Neural cell (in vitro differentiated cells): ENCODE measurements around the gene MEN1. TPM values are rescaled to one million over a fixed set of nuclear protein-coding genes. Genes with fewer than 3 reads are reported as not detected.

Source experiments
- H2AFZ ChIP-seq: fragments of 200-600, 300-800 bp; sonication (generic), shearing (Covaris generic); 2 replicates; pipeline ENCODE4 v1.6.0; 2014; ENCODE audit warnings: low read depth, mild to moderate bottlenecking, antibody characterized with exemption, low read length, moderate library complexity
- H3F3A ChIP-seq: fragments of 200-600 bp; shearing (Covaris generic); 2 replicates; pipeline ENCODE4 v1.6.1; 2016; ENCODE audit warnings: mild to moderate bottlenecking, moderate library complexity, mixed read lengths, antibody characterized with exemption, low read length; ENCODE audit not compliant: insufficient read depth, poor library complexity, severe bottlenecking
- H3K27ac ChIP-seq: fragments of 200-600, 300-800 bp; sonication (generic), shearing (Covaris generic); 2 replicates; pipeline ENCODE4 v1.5.1; 2014; ENCODE audit warnings: mild to moderate bottlenecking, low read length, moderate library complexity
- H3K27me3 ChIP-seq: fragments of 300-800, 200-600 bp; sonication (generic), shearing (Covaris generic); 2 replicates; pipeline ENCODE4 v1.6.0; 2014; ENCODE audit warnings: mild to moderate bottlenecking, low read depth, low read length, moderate library complexity; ENCODE audit not compliant: insufficient read depth
- H3K36me3 ChIP-seq: fragments of 300-800, 200-600 bp; sonication (generic), shearing (Covaris generic); 2 replicates; pipeline ENCODE4 v1.5.1; 2014; ENCODE audit warnings: mild to moderate bottlenecking, antibody characterized with exemption, low read length, moderate library complexity; ENCODE audit not compliant: insufficient read depth
- H3K4me2 ChIP-seq: fragments of 300-800, 200-600 bp; sonication (generic), shearing (Covaris generic); 2 replicates; pipeline ENCODE4 v1.6.0; 2014; ENCODE audit warnings: mild to moderate bottlenecking, low read length
- H3K4me3 ChIP-seq: fragments of 300-800, 200-600 bp; sonication (generic), shearing (Covaris generic); 2 replicates; pipeline ENCODE4 v1.5.1; 2014; ENCODE audit warnings: mild to moderate bottlenecking, low read length, moderate library complexity
- H3K79me2 ChIP-seq: fragments of 200-600 bp; shearing (Covaris generic); replicated peaks from 2 replicates; pipeline ENCODE4 v1.6.0; 2014; ENCODE audit warnings: mild to moderate bottlenecking, low read length, moderate library complexity; ENCODE audit not compliant: insufficient read depth
- H3K9ac ChIP-seq: fragments of 300-800, 200-600 bp; sonication (generic), shearing (Covaris generic); 2 replicates; pipeline ENCODE4 v1.6.1; 2016; ENCODE audit warnings: mild to moderate bottlenecking, low read length, mixed read lengths
- H3K9me2 ChIP-seq: fragments of 200-600 bp; shearing (Covaris generic); 2 replicates; pipeline ENCODE4 v1.6.1; 2016; ENCODE audit warnings: mild to moderate bottlenecking, low read length, mixed read lengths; ENCODE audit not compliant: insufficient read depth
- H3K9me3 ChIP-seq: fragments of 200-600, 300-800 bp; sonication (generic), shearing (Covaris generic); 2 replicates; pipeline ENCODE4 v1.6.1; 2016; ENCODE audit warnings: mild to moderate bottlenecking, mixed run types, low read length, moderate library complexity, mixed read lengths
- H4K20me1 ChIP-seq: fragments of 200-600 bp; shearing (Covaris generic); 2 replicates; pipeline ENCODE4 v1.6.1; 2016; ENCODE audit warnings: mild to moderate bottlenecking, mixed run types; ENCODE audit not compliant: insufficient read depth
- EP300 ChIP-seq: fragments of 450-650 bp; conservative IDR thresholded peaks from 2 replicates; pipeline ENCODE4 v1.6.1; 2014; ENCODE audit warnings: antibody characterized with exemption, mild to moderate bottlenecking, moderate library complexity; ENCODE audit not compliant: poor library complexity, severe bottlenecking
- EZH2 ChIP-seq: fragments of 200-600, 300-800 bp; shearing (Covaris generic), sonication (generic); IDR thresholded peaks from 2 replicates; pipeline ENCODE4 v1.6.1; 2014; ENCODE audit warnings: antibody characterized with exemption, low read length, borderline replicate concordance, mild to moderate bottlenecking; ENCODE audit not compliant: insufficient read depth, poor library complexity, severe bottlenecking
- MXI1 ChIP-seq: fragments of 450-650 bp; conservative IDR thresholded peaks from 2 replicates; pipeline ENCODE4 v1.6.1; 2014; ENCODE audit warnings: antibody characterized with exemption, mild to moderate bottlenecking; ENCODE audit not compliant: poor library complexity, severe bottlenecking
- POLR2AphosphoS5 ChIP-seq: IDR thresholded peaks from 2 replicates; pipeline ENCODE4 v1.6.1; 2012
- RAD21 ChIP-seq: fragments of 450-650 bp; conservative IDR thresholded peaks from 2 replicates; pipeline ENCODE4 v1.6.1; 2014; ENCODE audit warnings: antibody characterized with exemption, mild to moderate bottlenecking, moderate library complexity
- REST ChIP-seq: IDR thresholded peaks from 2 replicates; pipeline ENCODE4 v1.6.1; 2012; ENCODE audit warnings: borderline replicate concordance
- SMC3 ChIP-seq: fragments of 450-650 bp; conservative IDR thresholded peaks from 2 replicates; pipeline ENCODE4 v1.6.1; 2014; ENCODE audit warnings: antibody characterized with exemption, mild to moderate bottlenecking, moderate library complexity; ENCODE audit not compliant: poor library complexity
- TAF1 ChIP-seq: IDR thresholded peaks from 2 replicates; pipeline ENCODE4 v1.6.1; 2012; ENCODE audit warnings: low read depth
- polyA plus RNA-seq: library from polyadenylated mRNA; depleted of rRNA; stranded (reverse); fragments of >200 nt; gene quantifications from 2 replicates; pipeline ENCODE4 v1.2.3, GENCODE V29; 2014
- TF ChIP-seq, protein P1 (sequence below): fragments of 450-650 bp; IDR thresholded peaks from 2 replicates; pipeline ENCODE4 v1.5.1; 2014; ENCODE audit warnings: antibody characterized with exemption, mild to moderate bottlenecking, moderate library complexity; ENCODE audit not compliant: poor library complexity, severe bottlenecking

The MEN1 gene
- polyA plus RNA-seq, 1 donor from 2014 or later, result 16.8 TPM

- Histone ChIP-seq H3K4me2 (no peak overlapping the region), H4K20me1 (no peaks in the 10 kb centered on the region), H3K27ac (no peak overlapping the region), H3F3A (no peaks in the 10 kb centered on the region), H3K9ac (no peak overlapping the region), H3K4me3 (no peak overlapping the region), H2AFZ (no peak overlapping the region), H3K36me3 (no peaks in the 10 kb centered on the region), H3K27me3 (no peaks in the 10 kb centered on the region), H3K9me2 (no peaks in the 10 kb centered on the region), H3K9me3 (no peaks in the 10 kb centered on the region), H3K79me2 (no peaks in the 10 kb centered on the region)
- TF ChIP-seq MXI1, result no peak
- no peak for TF ChIP-seq REST
- peak; percentile 47 for TF ChIP-seq SMC3
- TF ChIP-seq, protein P1, sequence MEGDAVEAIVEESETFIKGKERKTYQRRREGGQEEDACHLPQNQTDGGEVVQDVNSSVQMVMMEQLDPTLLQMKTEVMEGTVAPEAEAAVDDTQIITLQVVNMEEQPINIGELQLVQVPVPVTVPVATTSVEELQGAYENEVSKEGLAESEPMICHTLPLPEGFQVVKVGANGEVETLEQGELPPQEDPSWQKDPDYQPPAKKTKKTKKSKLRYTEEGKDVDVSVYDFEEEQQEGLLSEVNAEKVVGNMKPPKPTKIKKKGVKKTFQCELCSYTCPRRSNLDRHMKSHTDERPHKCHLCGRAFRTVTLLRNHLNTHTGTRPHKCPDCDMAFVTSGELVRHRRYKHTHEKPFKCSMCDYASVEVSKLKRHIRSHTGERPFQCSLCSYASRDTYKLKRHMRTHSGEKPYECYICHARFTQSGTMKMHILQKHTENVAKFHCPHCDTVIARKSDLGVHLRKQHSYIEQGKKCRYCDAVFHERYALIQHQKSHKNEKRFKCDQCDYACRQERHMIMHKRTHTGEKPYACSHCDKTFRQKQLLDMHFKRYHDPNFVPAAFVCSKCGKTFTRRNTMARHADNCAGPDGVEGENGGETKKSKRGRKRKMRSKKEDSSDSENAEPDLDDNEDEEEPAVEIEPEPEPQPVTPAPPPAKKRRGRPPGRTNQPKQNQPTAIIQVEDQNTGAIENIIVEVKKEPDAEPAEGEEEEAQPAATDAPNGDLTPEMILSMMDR, result peak; percentile 58
- no peak for TF ChIP-seq TAF1
- TF ChIP-seq EP300, result no peak
- no peak for TF ChIP-seq POLR2AphosphoS5
- peak; percentile 49 for TF ChIP-seq RAD21
- TF ChIP-seq EZH2, result no peak
Measured at GRCh38 chr11:64787526-64788320, 22.6 kb downstream of the MEN1 start.

DNA sequence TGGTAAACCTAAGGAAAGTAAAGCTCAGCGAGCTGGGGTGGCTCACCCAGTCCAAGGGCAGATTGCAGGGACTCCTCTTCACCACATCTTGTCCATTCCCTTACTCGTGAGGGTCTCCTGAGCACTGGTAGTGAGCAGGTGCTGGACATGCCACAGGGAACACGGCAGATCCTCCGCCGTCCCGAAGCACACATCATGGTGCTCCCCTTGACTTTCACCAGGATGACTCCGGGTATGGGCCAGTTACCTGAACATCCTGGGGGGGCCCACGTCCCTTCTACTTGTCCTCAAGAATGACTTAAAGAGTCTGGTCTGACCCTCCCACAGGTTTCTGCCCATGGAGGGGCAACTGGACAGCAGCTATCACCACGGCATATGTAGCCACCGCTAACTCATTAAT, 24.0 kb downstream of the MEN1 start:
- no peaks in the 10 kb centered on the region for H3K27me3 ChIP-seq
- no peaks in the 10 kb centered on the region for H3K9me2 ChIP-seq
- no peak overlapping the region for H3K4me2 ChIP-seq
- no peaks in the 10 kb centered on the region for H3F3A ChIP-seq
- H2AFZ ChIP-seq, result no peak overlapping the region
- H3K9ac ChIP-seq, result no peak overlapping the region
- no peaks in the 10 kb centered on the region for H3K36me3 ChIP-seq
- no peaks in the 10 kb centered on the region for H3K9me3 ChIP-seq
- no peaks in the 10 kb centered on the region for H3K79me2 ChIP-seq
- no peak overlapping the region for H3K4me3 ChIP-seq
- no peak overlapping the region for H3K27ac ChIP-seq
- H4K20me1 ChIP-seq, result no peaks in the 10 kb centered on the region
- TF ChIP-seq REST, result no peak
- TF ChIP-seq SMC3, result no peak
- TF ChIP-seq POLR2AphosphoS5, result no peak
- TF ChIP-seq EP300, result no peak
